Mesendoderm (in vitro differentiated cells): ENCODE measurements around the gene TNFRSF14.

Experiments used
- DNase-seq: peaks from one replicate; pipeline ENCODE4 v3.0.0; 2013
- H2AK5ac ChIP-seq: 2 replicates; pipeline ENCODE4 v1.6.1; 2013; ENCODE audit warnings: low read length, inconsistent platforms
- H2BK120ac ChIP-seq: 2 replicates; pipeline ENCODE4 v1.6.1; 2013; ENCODE audit warnings: low read depth, mild to moderate bottlenecking, low read length, moderate library complexity, mixed read lengths
- H2BK15ac ChIP-seq: replicated peaks from 2 replicates; pipeline ENCODE4 v1.6.1; 2013; ENCODE audit warnings: low read depth, mild to moderate bottlenecking, moderate library complexity
- H2BK5ac ChIP-seq: 2 replicates; pipeline ENCODE4 v1.6.1; 2013; ENCODE audit warnings: low read length, inconsistent platforms
- H3K18ac ChIP-seq: 2 replicates; pipeline ENCODE4 v1.6.1; 2013; ENCODE audit warnings: mild to moderate bottlenecking, low read length, mixed read lengths
- H3K23ac ChIP-seq: one replicate; pipeline ENCODE4 v1.6.1; 2013; ENCODE audit warnings: low read length
- H3K27ac ChIP-seq: 2 replicates; pipeline ENCODE4 v1.5.1; 2013; ENCODE audit warnings: low read depth, mild to moderate bottlenecking, inconsistent platforms, low read length, moderate library complexity
- H3K27me3 ChIP-seq: 2 replicates; pipeline ENCODE4 v1.6.1; 2013; ENCODE audit warnings: low read length, control low read depth, mild to moderate bottlenecking, inconsistent platforms; ENCODE audit not compliant: insufficient read depth, poor library complexity
- H3K36me3 ChIP-seq: 2 replicates; pipeline ENCODE4 v1.6.1; 2013; ENCODE audit warnings: low read length, inconsistent platforms; ENCODE audit not compliant: control insufficient read depth, insufficient read depth
- H3K4ac ChIP-seq: one replicate; pipeline ENCODE4 v1.6.1; 2013; ENCODE audit warnings: low read depth, mild to moderate bottlenecking, low read length, moderate library complexity
- H3K4me1 ChIP-seq: 2 replicates; pipeline ENCODE4 v1.6.1; 2013; ENCODE audit warnings: low read depth, low read length, inconsistent platforms; ENCODE audit not compliant: control insufficient read depth
- H3K4me2 ChIP-seq: 2 replicates; pipeline ENCODE4 v1.6.1; 2013; ENCODE audit warnings: low read length
- H3K4me3 ChIP-seq: 2 replicates; pipeline ENCODE4 v1.5.1; 2013; ENCODE audit warnings: mild to moderate bottlenecking, low read length
- H3K56ac ChIP-seq: one replicate; pipeline ENCODE4 v1.6.1; 2013; ENCODE audit warnings: low read length
- H3K79me1 ChIP-seq: 2 replicates; pipeline ENCODE4 v1.6.1; 2013; ENCODE audit warnings: low read length, inconsistent platforms
- H3K79me2 ChIP-seq: 2 replicates; pipeline ENCODE4 v1.6.1; 2013; ENCODE audit warnings: mild to moderate bottlenecking, low read length; ENCODE audit not compliant: control insufficient read depth, insufficient read depth
- H3K9ac ChIP-seq: 2 replicates; pipeline ENCODE4 v1.6.1; 2013; ENCODE audit warnings: low read length, inconsistent platforms
- H4K5ac ChIP-seq: one replicate; pipeline ENCODE4 v1.6.1; 2013; ENCODE audit warnings: low read length
- H4K8ac ChIP-seq: one replicate; pipeline ENCODE4 v1.6.1; 2013; ENCODE audit warnings: low read depth, mild to moderate bottlenecking, control low read depth, low read length, moderate library complexity
- WGBS: extraction: QIAGEN DNeasy Blood & Tissue Kit; methylation state at CpG from one replicate; pipeline ENCODE4 v1.1.7; 2013; ENCODE audit warnings: low lambda C conversion rate, missing lambda C conversion rate; ENCODE audit not compliant: insufficient coverage; ENCODE audit errors: extremely low coverage; 5-methylcytosine and 5-hydroxymethylcytosine counted together

TNFRSF14 gene

DNA sequence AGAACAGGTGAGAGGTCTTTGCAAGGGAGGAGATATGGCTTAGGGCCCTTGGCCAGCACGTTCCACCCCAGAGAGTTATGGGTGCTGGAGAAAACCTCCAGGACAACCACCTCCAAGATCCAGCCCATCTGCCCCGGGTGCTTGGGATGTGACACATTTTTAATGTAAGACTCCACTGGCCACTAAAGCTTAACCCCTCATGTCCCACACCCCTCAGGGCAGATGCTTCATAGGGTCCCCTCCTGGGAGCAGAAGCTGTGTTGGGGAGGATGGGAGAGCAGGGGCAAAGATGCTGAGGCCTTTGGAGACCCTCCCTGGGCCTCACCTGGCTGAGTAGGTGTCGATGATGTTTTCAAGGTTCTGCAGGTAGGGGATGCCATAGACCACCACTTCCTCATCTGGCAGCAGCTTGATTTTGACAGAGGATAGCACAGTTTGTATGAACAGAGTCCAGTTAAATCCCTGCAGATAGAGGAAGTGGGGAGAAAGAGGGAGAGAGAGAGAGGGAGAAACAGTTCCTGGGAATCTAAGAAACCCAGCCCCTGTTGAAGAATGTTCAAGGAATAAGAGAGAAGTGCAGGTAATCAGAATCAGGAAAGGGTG lies 42.3 kb downstream of the TNFRSF14 start:
- WGBS: no CpG with 5 or more reads among the region's 3 CpGs

DNA sequence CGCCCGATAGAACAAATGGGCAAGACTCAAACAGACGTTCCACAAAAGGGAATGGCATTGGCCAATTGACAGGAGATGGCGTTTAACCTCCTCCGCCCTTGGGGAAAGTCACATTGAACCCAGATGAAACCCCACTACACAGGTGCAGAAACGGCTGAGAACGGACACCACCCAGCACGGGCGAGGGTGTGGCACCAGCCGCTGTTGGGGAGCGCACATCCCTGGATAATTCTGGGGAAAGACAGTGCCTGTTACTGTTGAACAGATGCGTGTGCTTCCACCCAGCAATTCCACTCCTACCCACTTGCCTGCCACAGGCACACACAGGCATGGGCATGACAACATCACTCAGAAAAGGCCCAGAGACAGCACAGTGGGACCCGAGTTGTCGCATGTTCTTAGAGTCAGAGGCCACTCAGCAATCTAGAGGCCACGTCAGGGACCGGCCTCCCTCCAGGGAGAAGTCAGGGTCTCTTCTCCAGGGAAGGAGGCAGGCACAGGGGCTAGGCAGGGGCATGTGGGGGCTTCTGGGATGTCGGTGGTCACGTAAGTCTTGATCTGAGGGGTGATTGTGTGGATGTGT lies 45.6 kb downstream of the TNFRSF14 start:
- Histone ChIP-seq H3K79me1 (no peaks in the 10 kb centered on the region), H2BK15ac (no peak overlapping the region), H3K23ac (no peak overlapping the region), H3K4me1 (no peaks in the 10 kb centered on the region), H3K4me2 (no peak overlapping the region), H3K4ac (no peak overlapping the region), H2BK120ac (no peak overlapping the region), H4K5ac (no peak overlapping the region), H3K36me3 (no peaks in the 10 kb centered on the region), H3K27ac (no peak overlapping the region), H3K9ac (no peak overlapping the region), H3K56ac (no peak overlapping the region), H3K18ac (no peak overlapping the region), H3K4me3 (no peak overlapping the region), H3K79me2 (no peaks in the 10 kb centered on the region), H2AK5ac (no peak overlapping the region), H2BK5ac (no peak overlapping the region), H4K8ac (no peak overlapping the region), H3K27me3 (no peaks in the 10 kb centered on the region)
- no CpG with 5 or more reads among the region's 18 CpGs for WGBS
- DNase-seq: no peak

More for the DNA sequence above, 42.3 kb downstream of the TNFRSF14 start:
- H3K36me3 ChIP-seq: no peaks in the 10 kb centered on the region
- no peak overlapping the region for H3K23ac ChIP-seq
- no peaks in the 10 kb centered on the region for H3K27me3 ChIP-seq
- no peak overlapping the region for H2BK5ac ChIP-seq
- no peak overlapping the region for H3K4me2 ChIP-seq
- no peak overlapping the region for H4K5ac ChIP-seq
- no peaks in the 10 kb centered on the region for H3K4me1 ChIP-seq
- H3K4me3 ChIP-seq: no peak overlapping the region
- H3K79me2 ChIP-seq: no peaks in the 10 kb centered on the region
- H3K56ac ChIP-seq: no peak overlapping the region
- H3K4ac ChIP-seq: no peak overlapping the region
- H3K18ac ChIP-seq: no peak overlapping the region
- H4K8ac ChIP-seq: no peak overlapping the region
- no peak overlapping the region for H2AK5ac ChIP-seq
- H2BK15ac ChIP-seq: no peak overlapping the region
- no peaks in the 10 kb centered on the region for H3K79me1 ChIP-seq
- no peak overlapping the region for H2BK120ac ChIP-seq
- no peak overlapping the region for H3K9ac ChIP-seq
- no peak for DNase-seq
- no peak overlapping the region for H3K27ac ChIP-seq

DNA sequence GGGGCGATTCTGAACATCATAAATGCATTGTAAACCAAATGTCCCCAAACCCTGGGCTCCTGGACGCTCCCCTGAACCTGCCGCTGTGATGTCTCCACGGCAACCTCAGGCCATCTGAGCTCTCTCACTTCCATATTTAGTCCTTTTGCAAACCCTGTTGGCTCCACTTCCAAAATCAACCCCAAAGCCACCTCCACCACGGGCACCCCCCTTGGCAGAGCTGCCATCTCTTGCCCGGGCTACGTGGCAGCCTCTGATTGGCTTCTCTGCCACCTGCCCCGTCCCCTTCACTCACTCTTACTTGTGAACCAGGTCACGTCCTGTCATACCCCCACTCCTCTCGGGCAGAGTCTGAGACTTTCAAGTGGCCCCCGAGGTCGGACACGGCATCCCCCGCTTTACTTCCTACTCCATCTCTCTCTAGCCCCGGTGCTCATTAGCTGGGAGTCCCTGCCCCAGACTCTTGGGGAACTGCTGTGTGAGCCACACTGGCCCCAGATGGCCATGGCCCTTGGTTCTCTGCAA lies 46.2 kb downstream of the TNFRSF14 start:
- no peak overlapping the region for H3K23ac ChIP-seq
- no peaks in the 10 kb centered on the region for H3K79me1 ChIP-seq
- H3K4me3 ChIP-seq: no peak overlapping the region
- no peak overlapping the region for H3K9ac ChIP-seq
- H3K27ac ChIP-seq: no peak overlapping the region
- H2AK5ac ChIP-seq: no peak overlapping the region
- H4K8ac ChIP-seq: no peak overlapping the region
- no peak overlapping the region for H3K4me2 ChIP-seq
- H3K27me3 ChIP-seq: no peaks in the 10 kb centered on the region
- H3K79me2 ChIP-seq: no peaks in the 10 kb centered on the region
- no peak overlapping the region for H4K5ac ChIP-seq
- no peaks in the 10 kb centered on the region for H3K4me1 ChIP-seq
- H2BK15ac ChIP-seq: no peak overlapping the region
- no peak overlapping the region for H3K56ac ChIP-seq
- WGBS: no CpG with 5 or more reads among the region's 15 CpGs
- no peaks in the 10 kb centered on the region for H3K36me3 ChIP-seq
- H3K18ac ChIP-seq: no peak overlapping the region
- H2BK120ac ChIP-seq: no peak overlapping the region
- H2BK5ac ChIP-seq: no peak overlapping the region
- no peak for DNase-seq
- no peak overlapping the region for H3K4ac ChIP-seq

DNA sequence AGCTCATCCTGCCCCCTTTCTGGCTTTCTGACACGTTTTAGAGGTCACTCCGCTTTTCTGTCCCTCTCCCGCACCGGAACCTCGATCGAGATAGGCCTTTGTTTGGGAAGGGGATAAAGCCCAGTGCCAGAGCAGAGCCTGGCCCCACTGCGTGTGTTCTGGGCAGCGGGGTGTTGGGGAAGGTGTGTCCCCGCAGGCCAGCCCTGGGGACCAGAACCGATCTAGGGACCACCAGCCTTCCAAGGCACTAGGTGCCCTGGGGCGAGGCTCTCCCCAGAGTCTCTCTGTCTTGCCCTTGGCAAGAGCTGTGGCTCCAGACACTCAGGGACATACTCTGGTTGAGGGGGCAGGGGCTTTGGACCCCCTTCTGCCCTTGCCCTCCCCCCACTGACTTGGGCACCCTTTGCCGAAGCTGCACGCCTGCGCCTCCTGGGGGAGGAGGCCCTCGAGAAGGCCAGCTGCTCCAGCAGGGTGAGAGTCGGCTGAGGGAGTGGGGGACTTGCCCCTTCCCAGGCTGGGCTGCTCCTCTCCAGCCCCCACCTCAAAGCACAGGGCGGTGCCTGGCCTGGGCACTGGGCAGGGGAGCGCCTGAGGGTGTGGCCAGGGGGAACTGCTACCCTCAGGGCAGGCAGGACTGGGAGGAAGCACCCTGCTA lies 46.8 kb downstream of the TNFRSF14 start:
- H3K4me2 ChIP-seq: no peak overlapping the region
- no peaks in the 10 kb centered on the region for H3K4me1 ChIP-seq
- H3K36me3 ChIP-seq: no peaks in the 10 kb centered on the region
- H3K79me2 ChIP-seq: no peaks in the 10 kb centered on the region
- no peak overlapping the region for H3K4ac ChIP-seq
- no peak overlapping the region for H2BK5ac ChIP-seq
- H4K8ac ChIP-seq: no peak overlapping the region
- H3K56ac ChIP-seq: no peak overlapping the region
- no peaks in the 10 kb centered on the region for H3K79me1 ChIP-seq
- H3K23ac ChIP-seq: no peak overlapping the region
- H2BK120ac ChIP-seq: no peak overlapping the region
- no peak overlapping the region for H3K9ac ChIP-seq
- DNase-seq: no peak
- H4K5ac ChIP-seq: no peak overlapping the region
- H3K27ac ChIP-seq: no peak overlapping the region
- no peak overlapping the region for H2AK5ac ChIP-seq
- no peak overlapping the region for H3K18ac ChIP-seq
- H3K4me3 ChIP-seq: no peak overlapping the region
- WGBS: no CpG with 5 or more reads among the region's 18 CpGs
- no peaks in the 10 kb centered on the region for H3K27me3 ChIP-seq
- H2BK15ac ChIP-seq: no peak overlapping the region

DNA sequence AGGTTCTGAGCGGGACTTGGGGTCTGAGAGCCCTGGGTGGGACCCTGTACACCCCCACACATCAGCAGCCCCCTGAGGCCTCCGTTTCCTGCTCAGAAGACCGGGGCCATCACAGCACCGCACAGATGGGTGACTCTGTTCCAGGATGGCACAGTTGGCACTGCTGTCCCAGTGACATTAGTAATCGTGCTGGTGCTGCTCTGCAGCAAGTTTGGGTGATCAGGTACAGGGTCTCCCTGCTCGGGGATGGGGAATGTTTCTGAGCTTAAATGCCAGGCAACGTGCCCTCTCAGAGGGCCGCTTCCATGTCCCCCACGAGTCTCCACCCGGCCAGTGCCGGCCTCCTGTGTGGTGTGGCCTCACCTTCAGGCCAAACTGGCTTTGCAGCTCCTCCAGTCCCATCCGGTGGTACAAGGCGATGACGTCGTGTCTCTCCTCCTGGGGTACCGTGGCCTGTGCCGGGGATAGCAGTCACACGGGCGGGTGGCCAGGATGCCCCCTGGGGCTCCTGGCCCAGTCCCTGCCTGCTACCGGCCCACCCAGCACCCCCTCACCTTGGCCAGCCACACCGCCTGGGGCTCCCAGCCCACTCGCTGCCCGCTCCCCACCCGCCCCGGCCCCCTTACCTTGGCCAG lies 47.5 kb downstream of the TNFRSF14 start:
- Histone ChIP-seq H2BK120ac (no peak overlapping the region), H2AK5ac (no peak overlapping the region), H3K79me2 (no peaks in the 10 kb centered on the region), H3K4me1 (no peaks in the 10 kb centered on the region), H4K5ac (no peak overlapping the region), H3K36me3 (no peaks in the 10 kb centered on the region), H3K79me1 (no peaks in the 10 kb centered on the region), H3K27ac (no peak overlapping the region), H3K4ac (no peak overlapping the region), H3K56ac (no peak overlapping the region), H3K4me3 (no peak overlapping the region), H3K23ac (no peak overlapping the region), H3K9ac (no peak overlapping the region), H4K8ac (no peak overlapping the region), H2BK5ac (no peak overlapping the region), H3K27me3 (no peaks in the 10 kb centered on the region), H3K4me2 (no peak overlapping the region), H2BK15ac (no peak overlapping the region), H3K18ac (no peak overlapping the region)
- no CpG with 5 or more reads among the region's 25 CpGs for WGBS
- DNase-seq: no peak
